Measurements from ENCODE around the gene KIFC3.

The KIFC3 gene

GRCh38 chr16:57762365-57763040 is 39.8 kb downstream of the KIFC3 start:
- DNase-seq, result no peak

- DNase-seq, result no peak
These were observed 40.3 kb downstream of the KIFC3 start for GRCh38 chr16:57761957-57762356.

- DNase-seq, result no peak
These were observed 41.0 kb downstream of the KIFC3 start for GRCh38 chr16:57761301-57761700.

GRCh38 chr16:57760357-57761160 is 41.7 kb downstream of the KIFC3 start:
- DNase-seq, result no peak

- no peak for DNase-seq
These were observed 42.5 kb downstream of the KIFC3 start for GRCh38 chr16:57759541-57760356.

GRCh38 chr16:57759131-57759530 is 43.2 kb downstream of the KIFC3 start:
- DNase-seq, result no peak

- DNase-seq, result no peak
These were observed 43.8 kb downstream of the KIFC3 start for GRCh38 chr16:57758331-57759117.

GRCh38 chr16:57757883-57758282 is 44.4 kb downstream of the KIFC3 start:
- no peak for DNase-seq

- peak; percentile 29 to 69 for DNase-seq
These were observed 44.9 kb downstream of the KIFC3 start for GRCh38 chr16:57757326-57757786.

- no peak for DNase-seq
These were observed 45.6 kb downstream of the KIFC3 start for GRCh38 chr16:57756424-57757325.

- no peak for DNase-seq
These were observed 46.4 kb downstream of the KIFC3 start for GRCh38 chr16:57755726-57756423.

- no peak for DNase-seq
These were observed 47.1 kb downstream of the KIFC3 start for GRCh38 chr16:57755061-57755684.

- no peak for DNase-seq
These were observed 47.8 kb downstream of the KIFC3 start for GRCh38 chr16:57754354-57755060.

GRCh38 chr16:57753448-57754353 is 48.6 kb downstream of the KIFC3 start:
- DNase-seq, result no peak

- no peak for DNase-seq
These were observed 49.5 kb downstream of the KIFC3 start for GRCh38 chr16:57752581-57753447.

- no peak for DNase-seq
These were observed 50.1 kb downstream of the KIFC3 start for GRCh38 chr16:57752203-57752580.

- no peak for DNase-seq
These were observed 50.6 kb downstream of the KIFC3 start for GRCh38 chr16:57751539-57752202.

All from bone marrow (tissue), 2 donors.